Osteocyte (in vitro differentiated cells): ENCODE measurements around the gene METTL4. TPM values are rescaled to one million over a fixed set of nuclear protein-coding genes. Genes with fewer than 3 reads are reported as not detected.
"Not testable (repeated sequence)": the region's sequence is repeated elsewhere in the genome, so short reads cannot be mapped to it uniquely, and the experiment has no call there.

Source experiments
- DNase-seq: peaks from one replicate; pipeline ENCODE4 v3.0.0; 2021; ENCODE audit warnings: mixed read lengths; ENCODE audit not compliant: unreplicated experiment; ENCODE audit errors: extremely low spot score
- H3K27ac Mint-ChIP-seq: one replicate; pipeline ENCODE4 v1.8.0; 2021; ENCODE audit warnings: mild to moderate bottlenecking, mixed read lengths; ENCODE audit not compliant: unreplicated experiment
- H3K27me3 Mint-ChIP-seq: one replicate; pipeline ENCODE4 v1.8.0; 2021; ENCODE audit warnings: mixed read lengths; ENCODE audit not compliant: unreplicated experiment
- H3K36me3 Mint-ChIP-seq: one replicate; pipeline ENCODE4 v1.8.0; 2021; ENCODE audit warnings: mixed read lengths; ENCODE audit not compliant: unreplicated experiment
- H3K4me1 Mint-ChIP-seq: one replicate; pipeline ENCODE4 v1.8.0; 2021; ENCODE audit warnings: mixed read lengths; ENCODE audit not compliant: unreplicated experiment
- H3K4me3 Mint-ChIP-seq: one replicate; pipeline ENCODE4 v1.8.0; 2021; ENCODE audit warnings: mild to moderate bottlenecking, moderate library complexity, mixed read lengths; ENCODE audit not compliant: unreplicated experiment
- H3K9me3 Mint-ChIP-seq: one replicate; pipeline ENCODE4 v1.8.0; 2021; ENCODE audit warnings: mixed read lengths; ENCODE audit not compliant: unreplicated experiment
- CTCF ChIP-seq: fragments of 200-600 bp; sonication (generic); IDR thresholded peaks from 2 replicates; pipeline ENCODE4 v1.5.0; 2021; ENCODE audit warnings: antibody characterized with exemption, mild to moderate bottlenecking, moderate library complexity
- total RNA-seq: library from RNA; stranded (reverse); gene quantifications from 2 replicates; pipeline ENCODE4 v1.2.1, GENCODE V29; 2021

The METTL4 gene
- total RNA-seq, 1 donor from 2014 or later = 10.8 TPM

- not testable (repeated sequence) for DNase-seq, H3K4me1 Mint-ChIP-seq
Measured at GRCh38 chr18:2541925-2542563, 29.3 kb downstream of the METTL4 start.

GRCh38 chr18:2540575-2540974 is 30.7 kb downstream of the METTL4 start:
- no peak overlapping the region for H3K27ac Mint-ChIP-seq

More at GRCh38 chr18:2541925-2542563, 29.3 kb downstream of the METTL4 start:
- not testable (repeated sequence) for H3K4me3 Mint-ChIP-seq, H3K27ac Mint-ChIP-seq, H3K36me3 Mint-ChIP-seq, H3K27me3 Mint-ChIP-seq, H3K9me3 Mint-ChIP-seq
- TF ChIP-seq CTCF = peak; percentile 73

GRCh38 chr18:2538844-2539243 is 32.5 kb downstream of the METTL4 start:
- TF ChIP-seq CTCF = no peak
- Mint-ChIP-seq H3K27me3 (no peaks in the 10 kb centered on the region), H3K4me1 (peaks cover 17% of the 10 kb centered on the region), H3K4me3 (no peak overlapping the region), H3K9me3 (no peaks in the 10 kb centered on the region), H3K27ac (no peak overlapping the region), H3K36me3 (peaks cover 10% of the 10 kb centered on the region)
- no peak for DNase-seq

More at GRCh38 chr18:2540575-2540974, 30.7 kb downstream of the METTL4 start:
- Mint-ChIP-seq H3K4me3 (no peak overlapping the region), H3K9me3 (no peaks in the 10 kb centered on the region), H3K36me3 (peaks cover 4% of the 10 kb centered on the region), H3K4me1 (peaks cover 17% of the 10 kb centered on the region), H3K27me3 (no peaks in the 10 kb centered on the region)
- no peak for DNase-seq
- TF ChIP-seq CTCF = no peak

GRCh38 chr18:2538236-2538635 is 33.1 kb downstream of the METTL4 start:
- TF ChIP-seq CTCF = no peak
- Mint-ChIP-seq H3K9me3 (no peaks in the 10 kb centered on the region), H3K27ac (no peak overlapping the region), H3K27me3 (no peaks in the 10 kb centered on the region), H3K4me1 (peaks cover 17% of the 10 kb centered on the region), H3K36me3 (peaks cover 12% of the 10 kb centered on the region), H3K4me3 (no peak overlapping the region)
- DNase-seq = no peak

- DNase-seq = no peak
- H3K4me1 Mint-ChIP-seq = peaks cover 17% of the 10 kb centered on the region
- no peak overlapping the region for H3K27ac Mint-ChIP-seq
- no peak overlapping the region for H3K4me3 Mint-ChIP-seq
- H3K36me3 Mint-ChIP-seq = peaks cover 16% of the 10 kb centered on the region
- no peak for TF ChIP-seq CTCF
- no peaks in the 10 kb centered on the region for H3K9me3 Mint-ChIP-seq
- H3K27me3 Mint-ChIP-seq = no peaks in the 10 kb centered on the region
Measured at GRCh38 chr18:2537296-2537695, 34.0 kb downstream of the METTL4 start.
